Activated T-helper 2 cell treated with anti-CD3 and anti-CD28 coated beads, Interferon-gamma antibody, Interleukin-2, Interleukin-4, amounts not matched to agents 10 μg/mL and 5 μg/mL and 100 μg/mL, durations not matched to agents 14 hours and 24 hours and 36 hours (primary cell): ENCODE data around the gene RIC1. TPM values are rescaled to one million over a fixed set of nuclear protein-coding genes. Genes with fewer than 3 reads are reported as not detected.
"Not testable (repeated sequence)": the region's sequence is repeated elsewhere in the genome, so short reads cannot be mapped to it uniquely, and the experiment has no call there.

Source experiments
- DNase-seq: peaks from one replicate; pipeline ENCODE4 v3.0.0; 2021; ENCODE audit warnings: low spot score
- H3K27ac Mint-ChIP-seq: one replicate; pipeline ENCODE4 v1.8.0; 2021; ENCODE audit warnings: mixed read lengths
- H3K27me3 Mint-ChIP-seq: one replicate; pipeline ENCODE4 v1.8.0; 2021; ENCODE audit warnings: low read depth, mixed read lengths
- H3K36me3 Mint-ChIP-seq: one replicate; pipeline ENCODE4 v1.8.0; 2021; ENCODE audit warnings: low read depth, mixed read lengths
- H3K4me1 Mint-ChIP-seq: one replicate; pipeline ENCODE4 v1.8.0; 2021; ENCODE audit warnings: low read depth, mixed read lengths
- H3K4me3 Mint-ChIP-seq: one replicate; pipeline ENCODE4 v1.8.0; 2021; ENCODE audit warnings: low read depth, mild to moderate bottlenecking, moderate library complexity, mixed read lengths
- H3K9me3 Mint-ChIP-seq: one replicate; pipeline ENCODE4 v1.8.0; 2021; ENCODE audit warnings: mixed read lengths
- intact Hi-C: fragments of 100-400 bp; cut with micrococcal nuclease; formaldehyde crosslinking; loops from one replicate; pipeline ENCODE4 v1.15.1; 2023
- total RNA-seq: library from RNA; stranded (reverse); gene quantifications from 2 replicates; pipeline ENCODE4 v1.2.3, GENCODE V29; 2022

RIC1 gene
- total RNA-seq, 1 donor from 2014 or later: 21.5 TPM

DNA sequence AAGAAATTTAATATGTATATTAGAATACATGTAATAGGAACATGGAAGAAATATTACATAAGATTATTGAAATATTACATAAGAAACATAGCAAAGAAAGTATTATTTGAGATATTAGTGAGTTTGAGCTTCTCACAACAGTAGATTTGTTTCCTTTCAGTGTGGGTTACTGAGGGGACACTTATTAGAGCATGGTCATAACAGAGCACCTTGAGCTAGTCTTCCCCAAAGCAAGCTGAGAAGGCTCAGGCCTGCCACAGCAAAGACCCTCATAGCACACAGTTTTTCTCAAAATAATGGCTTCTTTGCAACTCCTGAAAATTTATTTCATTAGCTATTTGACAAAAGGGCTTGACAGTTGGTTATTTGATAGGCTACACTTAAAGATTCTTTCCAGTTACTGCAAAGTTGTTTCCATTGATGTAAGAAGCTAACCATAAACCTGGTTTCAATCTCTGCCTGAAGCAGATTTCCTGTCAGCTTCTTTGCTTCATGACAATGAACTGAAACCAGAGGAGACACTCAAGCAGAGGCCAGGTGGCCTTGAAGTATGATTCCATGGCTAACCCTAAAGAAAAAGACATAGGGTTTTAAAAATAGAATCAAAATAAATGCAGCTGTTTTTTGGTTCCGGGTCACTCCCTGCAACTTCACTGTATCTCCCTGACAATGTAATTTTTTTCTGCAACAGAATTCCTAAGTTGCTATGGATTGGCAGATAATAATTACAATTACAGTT is 135.4 kb downstream of the RIC1 start:
- peaks cover 43% of the 10 kb centered on the region for H3K4me1 Mint-ChIP-seq
- H3K9me3 Mint-ChIP-seq: no peaks in the 10 kb centered on the region
- peak overlapping the region; percentile 61 for H3K27ac Mint-ChIP-seq
- no peak for DNase-seq
- H3K36me3 Mint-ChIP-seq: peaks cover 83% of the 10 kb centered on the region
- H3K27me3 Mint-ChIP-seq: no peaks in the 10 kb centered on the region
- no peak overlapping the region for H3K4me3 Mint-ChIP-seq
- intact Hi-C loops: loop anchor here (5.0 to 10.0 kb wide), 2 partner anchors 137 to 309 kb away; partner anchors contain the start of genes CD274 and RIC1

DNA sequence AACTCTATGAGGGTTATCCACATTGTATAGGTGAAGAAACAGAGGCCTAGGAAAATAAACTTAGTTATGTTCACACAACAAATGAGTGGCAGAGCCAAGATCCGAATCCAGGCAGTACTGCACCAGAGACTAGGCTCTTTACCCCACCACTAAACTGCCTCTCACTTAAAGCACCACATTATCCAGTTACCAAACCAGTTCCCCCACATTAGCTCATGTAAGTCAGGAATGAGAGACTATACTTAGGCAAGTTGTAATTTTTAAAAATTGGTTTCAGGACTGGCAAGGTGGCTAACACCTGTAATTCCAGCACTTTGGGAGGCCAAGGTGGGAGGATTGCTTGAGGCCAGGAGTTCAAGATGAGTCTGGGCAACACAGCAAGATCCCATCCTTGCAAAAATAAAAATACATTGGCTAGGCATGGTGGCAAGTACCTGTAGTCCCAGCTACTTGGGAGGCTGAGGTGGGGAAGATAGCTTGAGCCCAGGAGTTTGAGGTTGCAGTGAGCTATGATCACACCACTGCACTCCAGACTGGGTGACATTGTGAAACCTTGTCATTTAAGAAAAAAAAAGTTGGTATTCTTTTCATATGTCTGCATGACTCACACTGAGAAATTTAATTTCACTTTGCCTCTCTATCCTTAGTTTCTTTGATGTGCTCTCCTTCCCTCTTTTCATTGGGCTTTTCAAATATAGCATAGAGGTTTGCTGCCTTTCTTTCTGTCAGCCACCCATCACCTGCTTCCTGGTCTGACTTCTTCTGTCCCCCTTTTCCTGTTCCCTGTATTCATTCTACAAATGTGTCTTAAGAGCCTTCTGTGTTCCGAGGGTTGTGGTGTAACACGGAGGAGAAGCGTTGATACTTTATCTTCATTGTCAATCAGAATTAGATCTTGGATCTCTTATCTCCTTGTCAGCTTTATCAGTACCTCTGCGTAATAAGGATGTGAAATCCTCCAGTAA is 139.3 kb downstream of the RIC1 start:
- intact Hi-C loops: loop anchor here (1.0 to 10.0 kb wide), 2 partner anchors 25 to 313 kb away; partner anchors contain the start of gene CD274
- H3K4me3 Mint-ChIP-seq: no peak overlapping the region
- no peaks in the 10 kb centered on the region for H3K9me3 Mint-ChIP-seq
- H3K27ac Mint-ChIP-seq: peak overlapping the region; percentile 56
- DNase-seq: no peak
- H3K27me3 Mint-ChIP-seq: no peaks in the 10 kb centered on the region
- H3K36me3 Mint-ChIP-seq: peaks cover 86% of the 10 kb centered on the region
- H3K4me1 Mint-ChIP-seq: peaks cover 36% of the 10 kb centered on the region

DNA sequence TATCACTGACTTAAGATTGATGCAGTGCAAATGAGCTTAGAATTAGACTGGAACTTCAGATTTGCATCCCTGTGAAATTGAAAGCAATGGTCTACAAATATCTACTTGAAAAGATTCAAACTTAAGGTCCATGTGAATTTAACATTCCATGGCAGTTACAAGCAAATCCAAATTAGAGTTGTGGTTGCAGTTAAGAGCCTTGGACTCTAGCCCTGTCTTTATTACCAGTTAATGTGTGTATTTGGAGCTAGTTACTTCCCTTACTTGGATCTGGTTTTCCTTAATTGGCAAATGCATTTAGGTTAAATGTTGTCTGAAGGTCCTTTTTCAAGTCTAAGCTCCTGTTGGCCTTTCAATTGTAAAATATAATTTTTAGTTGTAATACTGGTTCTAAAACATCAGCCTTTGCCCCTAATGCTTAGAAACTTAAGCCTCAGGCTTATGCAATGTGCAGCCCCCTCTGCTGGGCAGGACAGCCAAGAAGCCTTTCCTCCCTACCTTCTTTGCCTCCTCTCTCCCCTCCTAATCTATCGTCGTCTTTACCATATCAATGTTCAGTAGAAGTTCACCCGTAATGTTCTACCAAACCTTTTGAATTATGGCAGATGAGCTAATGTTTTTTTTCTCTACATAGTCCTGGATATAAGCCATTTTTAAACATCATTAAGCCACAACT is 144.6 kb downstream of the RIC1 start:
- no peak for DNase-seq
- Mint-ChIP-seq H3K36me3 (peaks cover 73% of the 10 kb centered on the region), H3K4me1 (peaks cover 3% of the 10 kb centered on the region), H3K9me3 (peaks cover 4% of the 10 kb centered on the region), H3K27ac (peak overlapping the region; percentile 8), H3K27me3 (no peaks in the 10 kb centered on the region), H3K4me3 (no peak overlapping the region)
- intact Hi-C loops: no loop called here

DNA sequence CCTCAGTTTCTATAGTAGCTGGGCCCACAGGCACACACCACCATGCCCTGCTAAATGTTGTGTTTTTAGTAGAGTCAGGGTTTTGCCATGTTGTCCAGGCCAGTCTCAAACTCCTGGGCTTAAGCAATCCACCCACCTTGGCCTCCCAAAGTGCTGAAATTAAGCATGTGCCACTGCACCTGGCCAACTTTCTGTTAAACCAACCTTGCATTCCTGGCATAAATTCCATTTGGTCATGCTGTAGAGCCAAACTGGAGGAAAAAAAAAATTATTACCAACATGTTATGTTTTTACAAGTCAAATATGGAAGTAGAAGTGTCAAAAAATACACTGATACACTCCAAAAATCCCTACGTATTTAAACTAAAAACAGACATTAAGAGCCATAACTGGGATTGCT is 149.9 kb downstream of the RIC1 start:
- H3K4me1 Mint-ChIP-seq: peaks cover 3% of the 10 kb centered on the region
- intact Hi-C loops: no loop called here
- no peak for DNase-seq
- peaks cover 82% of the 10 kb centered on the region for H3K36me3 Mint-ChIP-seq
- no peak overlapping the region for H3K4me3 Mint-ChIP-seq
- H3K9me3 Mint-ChIP-seq: peaks cover 46% of the 10 kb centered on the region
- H3K27ac Mint-ChIP-seq: no peak overlapping the region
- H3K27me3 Mint-ChIP-seq: no peaks in the 10 kb centered on the region

DNA sequence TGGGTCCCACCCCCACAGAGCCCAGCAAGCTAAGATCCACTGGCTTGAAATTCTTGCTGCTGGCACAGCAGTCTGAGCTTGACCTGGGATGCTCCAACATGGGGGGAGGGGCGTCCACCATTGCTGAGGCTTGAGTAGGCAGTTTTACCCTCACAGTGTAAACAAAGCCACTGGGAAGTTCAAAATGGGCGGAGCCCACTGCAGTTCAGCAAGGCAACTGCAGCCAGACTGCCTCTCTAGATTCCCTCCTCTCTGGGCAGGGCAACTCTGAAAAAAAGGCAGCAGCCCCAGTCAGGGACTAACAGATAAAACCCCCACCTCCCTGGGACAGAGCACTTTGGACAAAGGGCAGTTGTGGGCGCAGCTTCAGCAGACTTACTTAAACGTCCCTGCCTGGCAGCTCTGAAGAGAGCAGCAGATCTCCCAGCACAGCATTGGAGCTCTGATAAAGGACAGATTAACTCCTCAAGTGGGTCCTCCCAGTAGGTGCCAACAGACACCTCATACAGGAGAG is 150.9 kb downstream of the RIC1 start:
- intact Hi-C loops, H3K27me3 Mint-ChIP-seq, DNase-seq, H3K4me1 Mint-ChIP-seq, H3K27ac Mint-ChIP-seq, H3K4me3 Mint-ChIP-seq: not testable (repeated sequence)
- H3K36me3 Mint-ChIP-seq: peaks cover 82% of the 10 kb centered on the region
- peaks cover 46% of the 10 kb centered on the region for H3K9me3 Mint-ChIP-seq

DNA sequence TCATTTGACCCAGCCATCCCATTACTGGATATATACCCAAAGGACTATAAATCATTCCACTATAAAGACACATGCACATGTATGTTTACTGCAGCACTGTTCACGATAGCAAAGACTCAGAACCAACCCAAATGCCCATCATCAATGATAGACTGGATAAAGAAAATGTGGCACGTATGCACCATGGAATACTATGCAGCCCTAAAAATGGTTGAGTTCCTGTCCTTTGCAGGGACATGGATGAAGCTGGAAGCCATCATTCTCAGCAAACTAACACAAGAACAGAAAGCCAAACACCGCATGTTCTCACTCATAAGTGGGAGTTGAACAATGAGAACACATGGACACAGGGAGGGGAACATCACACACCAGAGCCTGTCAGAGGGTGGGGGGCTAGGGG is 154.5 kb downstream of the RIC1 start:
- H3K4me3 Mint-ChIP-seq, intact Hi-C loops, DNase-seq, H3K27ac Mint-ChIP-seq, H3K27me3 Mint-ChIP-seq: not testable (repeated sequence)
- H3K4me1 Mint-ChIP-seq: peaks cover 17% of the 10 kb centered on the region
- peaks cover 42% of the 10 kb centered on the region for H3K9me3 Mint-ChIP-seq
- peaks cover 95% of the 10 kb centered on the region for H3K36me3 Mint-ChIP-seq

DNA sequence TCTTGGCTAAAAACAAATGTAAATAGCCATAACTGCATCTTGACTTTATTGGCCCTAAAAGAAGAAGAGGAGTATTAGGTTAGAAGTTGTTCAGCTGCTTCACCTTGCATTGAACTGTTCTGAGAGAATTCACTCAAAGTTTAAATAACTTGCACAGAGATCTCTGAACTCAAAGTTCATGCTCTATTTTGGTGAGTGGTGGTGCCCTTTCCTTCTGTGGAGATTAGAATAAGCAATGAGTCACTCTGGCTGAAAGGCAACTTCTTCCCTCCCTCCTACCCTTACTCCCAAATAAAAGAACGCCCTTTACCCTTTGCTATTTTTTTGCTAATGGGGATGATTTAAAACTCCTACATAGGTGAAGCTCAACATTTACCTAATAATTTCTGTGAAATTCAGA is 155.1 kb downstream of the RIC1 start:
- Mint-ChIP-seq H3K4me3 (no peak overlapping the region), H3K4me1 (peaks cover 23% of the 10 kb centered on the region), H3K27ac (no peak overlapping the region), H3K36me3 (peaks cover 95% of the 10 kb centered on the region), H3K9me3 (peaks cover 36% of the 10 kb centered on the region), H3K27me3 (no peaks in the 10 kb centered on the region)
- intact Hi-C loops: no loop called here
- DNase-seq: no peak

DNA sequence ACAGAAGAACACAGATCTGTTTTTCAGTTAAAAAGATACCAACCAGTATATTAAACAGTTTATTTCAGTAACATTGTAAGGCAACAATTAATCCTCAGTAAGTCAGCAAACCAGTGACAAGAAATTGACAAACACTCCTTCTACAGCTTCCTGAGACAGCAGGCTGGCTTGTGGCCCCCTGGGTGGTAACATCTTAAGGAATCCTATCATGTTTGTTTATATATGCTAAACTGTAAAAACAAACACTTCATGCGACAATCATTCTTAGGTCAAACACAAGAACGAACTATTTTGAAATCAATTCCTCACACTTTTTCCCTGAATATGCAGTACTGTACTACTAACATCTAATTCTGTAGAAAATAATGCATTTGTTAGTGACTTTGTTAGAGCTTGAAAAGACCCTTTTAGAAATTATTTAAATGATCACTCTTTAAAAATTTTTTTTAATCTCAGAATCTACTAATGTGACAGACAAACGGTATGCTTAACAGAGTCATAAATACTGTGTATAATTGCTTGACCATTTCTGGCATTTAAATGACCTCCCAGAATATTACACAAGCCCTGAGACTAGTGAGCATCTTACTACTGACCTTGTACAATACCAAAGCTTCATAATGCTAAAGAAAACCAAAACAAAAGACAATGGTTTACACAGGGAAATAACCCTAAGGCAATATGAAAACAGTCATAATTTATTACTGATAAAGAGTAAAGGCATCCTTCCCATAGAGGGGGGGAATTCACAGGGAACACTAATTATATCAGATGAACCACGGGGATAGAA is 155.8 kb downstream of the RIC1 start:
- intact Hi-C loops: no loop called here
- Mint-ChIP-seq H3K27ac (no peak overlapping the region), H3K4me3 (no peak overlapping the region), H3K27me3 (no peaks in the 10 kb centered on the region), H3K9me3 (peaks cover 35% of the 10 kb centered on the region), H3K4me1 (peaks cover 26% of the 10 kb centered on the region), H3K36me3 (peaks cover 95% of the 10 kb centered on the region)
- DNase-seq: no peak

DNA sequence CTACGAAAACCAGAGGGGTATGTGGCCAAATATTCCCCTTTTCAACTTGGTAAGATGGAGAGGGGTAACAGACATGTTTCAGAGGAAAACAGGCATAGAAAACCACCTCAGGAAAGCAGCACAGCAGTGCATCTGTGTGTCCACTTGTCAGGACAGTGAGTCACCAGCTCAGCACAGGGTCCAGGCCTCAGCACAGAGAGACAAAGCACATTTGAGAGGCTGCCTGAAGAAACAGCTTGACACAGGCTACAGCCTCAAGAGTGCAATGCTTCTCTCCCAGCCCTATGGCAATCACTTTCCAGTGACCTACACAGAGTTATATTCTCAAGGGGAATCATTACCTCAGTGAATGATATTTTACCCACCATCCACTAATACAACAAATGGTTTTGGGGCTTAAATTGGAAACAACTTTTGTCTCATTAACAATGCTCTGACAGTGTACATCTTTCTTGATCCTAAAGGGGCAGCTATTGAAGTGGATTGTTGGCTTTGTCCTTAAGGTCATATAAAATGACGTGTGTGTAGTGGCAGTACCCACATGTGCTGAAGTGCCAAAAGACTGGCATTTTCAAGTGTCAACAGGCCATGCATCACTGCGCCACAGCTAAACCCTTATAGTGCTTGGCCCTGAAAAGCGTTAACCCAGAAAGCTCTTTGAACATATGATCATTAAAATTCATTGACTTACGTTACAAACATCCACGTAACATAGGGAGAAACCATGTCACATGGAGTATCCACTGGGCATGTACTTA is 157.6 kb downstream of the RIC1 start:
- Mint-ChIP-seq H3K27ac (no peak overlapping the region), H3K4me3 (no peak overlapping the region), H3K36me3 (peaks cover 95% of the 10 kb centered on the region), H3K27me3 (no peaks in the 10 kb centered on the region), H3K4me1 (peaks cover 35% of the 10 kb centered on the region), H3K9me3 (peaks cover 20% of the 10 kb centered on the region)
- DNase-seq: no peak
- intact Hi-C loops: no loop called here

DNA sequence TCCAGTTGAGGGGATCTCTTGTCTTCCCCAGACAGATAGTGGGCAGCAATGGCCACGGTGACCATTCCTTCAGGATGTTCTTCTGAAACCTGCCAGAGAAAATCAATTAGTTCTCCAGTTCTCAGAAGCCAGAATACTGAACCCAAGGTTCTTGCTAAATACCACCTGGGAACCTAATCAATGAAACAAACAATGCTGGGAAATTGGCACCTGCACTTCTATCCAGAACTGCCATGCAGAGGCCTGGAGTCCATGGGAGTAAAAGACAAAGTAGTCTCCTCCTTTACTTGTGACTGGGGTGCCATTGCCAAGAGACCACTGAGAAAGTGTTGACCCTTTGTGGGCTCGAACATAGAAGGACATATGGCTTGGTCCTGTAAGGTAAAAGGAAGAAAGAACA is 158.3 kb downstream of the RIC1 start:
- Mint-ChIP-seq H3K27me3 (no peaks in the 10 kb centered on the region), H3K27ac (peak overlapping the region; percentile 75), H3K9me3 (peaks cover 13% of the 10 kb centered on the region), H3K4me3 (no peak overlapping the region), H3K36me3 (peaks cover 95% of the 10 kb centered on the region), H3K4me1 (peaks cover 41% of the 10 kb centered on the region)
- intact Hi-C loops: no loop called here
- no peak for DNase-seq

DNA sequence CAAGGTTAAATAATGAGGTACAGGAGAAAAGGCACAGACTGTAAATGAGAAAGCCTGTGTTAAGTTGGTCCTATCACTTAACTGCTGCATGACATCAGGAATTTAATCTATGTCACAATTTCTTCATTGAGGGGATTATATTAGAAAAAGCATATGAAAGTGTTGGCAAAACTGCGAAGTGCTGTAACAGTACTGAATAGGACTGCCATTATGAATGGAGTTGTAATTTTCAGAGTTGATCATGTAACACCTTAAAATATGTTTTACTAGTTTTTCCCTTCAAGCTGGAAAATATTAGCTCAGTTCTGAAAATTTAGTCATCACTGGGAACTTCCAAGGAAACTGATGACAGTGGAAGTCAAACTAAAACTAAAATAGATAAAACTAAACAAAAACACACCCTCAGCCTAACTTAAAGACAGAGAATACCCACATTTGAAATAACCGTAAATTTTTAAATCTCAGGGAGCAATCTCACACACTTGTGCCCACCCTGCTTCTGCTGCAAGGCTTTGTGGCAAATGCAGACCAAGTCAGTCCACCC is 158.9 kb downstream of the RIC1 start:
- peaks cover 93% of the 10 kb centered on the region for H3K36me3 Mint-ChIP-seq
- intact Hi-C loops: no loop called here
- peaks cover 45% of the 10 kb centered on the region for H3K4me1 Mint-ChIP-seq
- H3K27ac Mint-ChIP-seq: peak overlapping the region; percentile 75
- DNase-seq: no peak
- no peaks in the 10 kb centered on the region for H3K27me3 Mint-ChIP-seq
- H3K9me3 Mint-ChIP-seq: peaks cover 7% of the 10 kb centered on the region
- peak overlapping the region; percentile 26 for H3K4me3 Mint-ChIP-seq
